Astrocyte of the spinal cord (primary cell): ENCODE measurements around the gene TMED7.

ENCODE experiments used
- DNase-seq: peaks from one replicate; pipeline ENCODE4 v3.0.0; 2011; ENCODE audit warnings: low read depth, low spot score
- H3K4me3 ChIP-seq: 2 replicates; pipeline ENCODE4 v1.5.1; 2011; ENCODE audit warnings: low read depth, mild to moderate bottlenecking, low read length, moderate library complexity
- CTCF ChIP-seq: IDR thresholded peaks from 2 replicates; pipeline ENCODE4 v1.5.1; 2012; ENCODE audit warnings: low read depth, mild to moderate bottlenecking, low read length, inconsistent platforms
- in situ Hi-C: cut with HindIII; loops from 2 replicates; pipeline ENCODE4 v1.10.0; 2017; ENCODE audit warnings: low sequenced_read_pairs

TMED7 gene

GRCh38 chr5:115580941-115581340 lies 44.9 kb downstream of the TMED7 start:
- H3K4me3 ChIP-seq, result no peak overlapping the region
- no peak for TF ChIP-seq CTCF
- no peak for DNase-seq
- in situ Hi-C loops, result no loop called here

- peak; percentile 48 for DNase-seq
- in situ Hi-C loops, result no loop called here
- TF ChIP-seq CTCF, result no peak
- no peak overlapping the region for H3K4me3 ChIP-seq
Observed at GRCh38 chr5:115579747-115580173, 46.1 kb downstream of the TMED7 start.

GRCh38 chr5:115579216-115579615 lies 46.6 kb downstream of the TMED7 start:
- in situ Hi-C loops, result no loop called here
- H3K4me3 ChIP-seq, result no peak overlapping the region
- no peak for DNase-seq
- TF ChIP-seq CTCF, result no peak

GRCh38 chr5:115578657-115579056 lies 47.2 kb downstream of the TMED7 start:
- no peak for DNase-seq
- in situ Hi-C loops, result no loop called here
- no peak overlapping the region for H3K4me3 ChIP-seq

GRCh38 chr5:115577741-115578140 lies 48.1 kb downstream of the TMED7 start:
- in situ Hi-C loops, result no loop called here
- H3K4me3 ChIP-seq, result no peak overlapping the region
- no peak for DNase-seq
- TF ChIP-seq CTCF, result no peak

More at GRCh38 chr5:115578657-115579056, 47.2 kb downstream of the TMED7 start:
- TF ChIP-seq CTCF, result no peak

GRCh38 chr5:115577329-115577728 lies 48.5 kb downstream of the TMED7 start:
- no peak for DNase-seq
- TF ChIP-seq CTCF, result no peak
- no peak overlapping the region for H3K4me3 ChIP-seq
- in situ Hi-C loops, result no loop called here
